ENCODE data around the gene DTHD1.

The DTHD1 gene

DNA sequence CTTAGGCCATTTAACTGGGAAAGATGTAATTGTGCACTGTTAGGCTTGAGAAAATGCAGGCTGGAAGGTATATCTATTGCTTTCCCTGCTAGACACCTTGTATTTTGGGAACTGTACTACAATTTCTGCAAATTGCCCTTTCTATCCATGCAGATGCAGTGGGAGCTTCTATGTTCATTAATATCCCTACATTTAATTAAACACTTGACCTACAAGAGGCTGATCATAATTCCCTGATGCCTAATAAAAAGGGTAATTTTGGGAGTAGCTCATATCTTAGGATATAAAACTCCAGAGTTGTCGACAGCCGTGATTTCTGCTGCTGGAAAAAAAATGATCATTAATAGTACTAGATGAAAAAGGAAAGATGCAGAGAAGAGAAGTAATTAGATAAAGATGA is 19.7 kb downstream of the DTHD1 start:
- Histone ChIP-seq H3K4me1 (ENCODE audit: control insufficient read depth in 1 of 2, insufficient read depth in 2 of 2, low read length in 2 of 2) (no peaks in the 10 kb centered on the region), H3K27ac (ENCODE audit: low read length) (no peak overlapping the region), H3K9me3 (ENCODE audit: control insufficient read depth in 1 of 2, low read length in 2 of 2) (no peaks in the 10 kb centered on the region), H3K27me3 (ENCODE audit: low read depth, low read length) (no peaks in the 10 kb centered on the region), H3K4me3 (ENCODE audit: low read depth in 1 of 2, low read length in 2 of 2) (no peak overlapping the region), H3K36me3 (ENCODE audit: control insufficient read depth in 1 of 2, insufficient read depth in 2 of 2, low read length in 2 of 2) (no peaks in the 10 kb centered on the region)

DNA sequence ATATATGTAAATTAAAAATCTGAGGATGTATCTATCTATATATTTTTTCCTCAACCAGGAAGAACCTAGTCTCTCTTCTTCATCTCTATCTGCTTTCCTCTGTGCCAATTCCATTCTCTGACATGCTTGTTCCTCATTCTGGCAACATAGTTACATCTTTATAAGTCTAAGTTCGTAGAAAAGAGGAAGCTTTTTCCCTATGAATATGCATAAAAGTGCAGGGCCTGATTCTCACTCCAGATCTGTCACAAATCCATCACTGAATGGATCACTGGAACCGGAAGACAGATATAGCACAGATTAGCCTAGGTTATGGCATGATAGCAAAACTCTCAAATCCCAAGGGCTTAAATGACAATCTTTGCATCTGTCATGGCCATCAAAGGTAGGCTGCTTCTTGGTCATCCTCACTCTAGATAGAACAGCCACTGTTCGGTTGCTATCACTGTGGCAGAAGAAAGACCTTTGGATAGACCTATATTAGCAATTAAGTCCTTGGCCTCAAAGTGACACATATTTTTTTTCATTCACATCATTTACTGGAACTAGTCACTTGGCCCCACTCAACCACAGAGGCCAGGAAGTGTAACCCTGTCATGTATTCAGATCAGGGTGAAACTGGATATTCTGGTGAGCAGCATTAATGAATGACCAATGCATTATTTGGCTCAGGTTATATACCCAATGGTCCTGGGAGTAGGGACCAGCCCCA is 22.2 kb downstream of the DTHD1 start:
- H3K9me3 ChIP-seq (ENCODE audit: control insufficient read depth in 1 of 2, low read length in 2 of 2) = no peaks in the 10 kb centered on the region
- no peaks in the 10 kb centered on the region for H3K4me1 ChIP-seq (ENCODE audit: control insufficient read depth in 1 of 2, insufficient read depth in 2 of 2, low read length in 2 of 2)
- H3K36me3 ChIP-seq (ENCODE audit: control insufficient read depth in 1 of 2, insufficient read depth in 2 of 2, low read length in 2 of 2) = no peaks in the 10 kb centered on the region
- no peaks in the 10 kb centered on the region for H3K27me3 ChIP-seq (ENCODE audit: low read depth, low read length)
- H3K4me3 ChIP-seq (ENCODE audit: low read depth in 1 of 2, low read length in 2 of 2) = no peak overlapping the region
- no peak overlapping the region for H3K27ac ChIP-seq (ENCODE audit: low read length)

DNA sequence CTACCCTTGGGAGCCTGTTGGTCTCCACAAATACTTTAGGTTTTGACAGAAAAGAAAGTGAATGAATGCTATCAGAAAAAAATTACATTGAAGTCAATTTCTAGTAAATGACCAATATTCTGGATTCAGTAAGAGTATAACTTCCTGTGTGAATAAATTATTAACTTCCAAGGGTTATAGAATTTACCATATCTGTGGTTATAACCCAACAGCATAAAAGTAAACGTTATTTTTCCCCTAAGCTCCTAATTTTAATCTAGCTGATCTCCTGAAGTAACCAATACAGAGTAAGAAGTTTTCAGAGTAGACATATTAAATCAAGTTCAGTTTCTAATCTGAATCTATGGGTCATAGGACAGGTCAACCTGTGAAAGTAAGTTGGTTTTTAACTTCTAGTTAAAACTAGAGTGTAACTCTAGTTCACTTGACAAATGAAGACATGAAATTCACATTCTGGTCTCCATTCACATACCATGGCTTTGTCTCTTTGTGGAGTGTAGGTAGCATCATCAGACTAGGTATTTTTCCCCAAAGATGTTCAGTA is 22.8 kb downstream of the DTHD1 start:
- no peaks in the 10 kb centered on the region for H3K27me3 ChIP-seq (ENCODE audit: low read depth, low read length)
- no peak overlapping the region for H3K4me3 ChIP-seq (ENCODE audit: low read depth in 1 of 2, low read length in 2 of 2)
- no peaks in the 10 kb centered on the region for H3K9me3 ChIP-seq (ENCODE audit: control insufficient read depth in 1 of 2, low read length in 2 of 2)
- no peak overlapping the region for H3K27ac ChIP-seq (ENCODE audit: low read length)
- H3K4me1 ChIP-seq (ENCODE audit: control insufficient read depth in 1 of 2, insufficient read depth in 2 of 2, low read length in 2 of 2) = no peaks in the 10 kb centered on the region
- H3K36me3 ChIP-seq (ENCODE audit: control insufficient read depth in 1 of 2, insufficient read depth in 2 of 2, low read length in 2 of 2) = no peaks in the 10 kb centered on the region

DNA sequence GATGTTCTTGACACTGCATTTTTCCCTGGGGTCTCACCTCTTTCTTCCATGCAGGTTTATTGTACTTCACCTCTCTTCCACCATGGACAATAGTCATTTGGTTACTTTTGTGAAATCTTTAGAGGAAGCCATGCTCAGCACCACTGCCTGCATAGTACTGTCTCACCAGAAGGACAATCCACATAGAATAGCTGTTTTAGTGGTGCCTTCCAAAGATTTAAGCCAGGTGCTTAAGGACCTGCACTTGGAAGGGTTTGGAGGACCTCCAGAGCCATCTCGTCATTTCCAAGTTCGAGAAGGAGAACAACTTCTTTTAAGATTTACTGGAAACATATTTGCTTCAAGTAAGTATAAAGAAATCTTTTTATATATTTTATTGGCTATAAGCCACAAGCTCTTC is 26.7 kb downstream of the DTHD1 start:
- Histone ChIP-seq H3K4me3 (ENCODE audit: low read depth in 1 of 2, low read length in 2 of 2) (no peak overlapping the region), H3K4me1 (ENCODE audit: control insufficient read depth in 1 of 2, insufficient read depth in 2 of 2, low read length in 2 of 2) (no peaks in the 10 kb centered on the region), H3K27ac (ENCODE audit: low read length) (no peak overlapping the region), H3K9me3 (ENCODE audit: control insufficient read depth in 1 of 2, low read length in 2 of 2) (no peaks in the 10 kb centered on the region), H3K27me3 (ENCODE audit: low read depth, low read length) (no peaks in the 10 kb centered on the region), H3K36me3 (ENCODE audit: control insufficient read depth in 1 of 2, insufficient read depth in 2 of 2, low read length in 2 of 2) (no peaks in the 10 kb centered on the region)

DNA sequence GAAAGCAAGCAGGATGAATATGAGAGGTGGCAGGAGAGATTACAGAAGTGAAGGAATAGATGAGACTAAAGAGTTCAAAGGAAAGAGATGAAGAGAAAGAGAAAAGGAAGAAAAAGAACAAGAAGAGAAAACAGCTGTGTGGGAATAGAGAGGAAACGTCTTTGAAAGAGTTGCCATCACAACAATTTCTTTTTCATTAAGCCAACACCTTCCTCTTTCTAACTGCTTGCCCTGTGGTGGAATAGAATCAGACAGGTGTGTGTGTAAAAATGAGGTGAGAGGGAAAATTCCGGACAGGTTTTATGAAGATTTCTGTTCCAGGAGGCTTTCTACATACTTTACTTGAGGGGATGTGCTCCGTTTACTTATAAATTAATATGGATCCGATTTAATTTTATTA is 28.8 kb downstream of the DTHD1 start:
- no peaks in the 10 kb centered on the region for H3K9me3 ChIP-seq (ENCODE audit: control insufficient read depth in 1 of 2, low read length in 2 of 2)
- H3K4me3 ChIP-seq (ENCODE audit: low read depth in 1 of 2, low read length in 2 of 2) = no peak overlapping the region
- no peaks in the 10 kb centered on the region for H3K27me3 ChIP-seq (ENCODE audit: low read depth, low read length)
- H3K27ac ChIP-seq (ENCODE audit: low read length) = no peak overlapping the region
- H3K4me1 ChIP-seq (ENCODE audit: control insufficient read depth in 1 of 2, insufficient read depth in 2 of 2, low read length in 2 of 2) = no peaks in the 10 kb centered on the region
- H3K36me3 ChIP-seq (ENCODE audit: control insufficient read depth in 1 of 2, insufficient read depth in 2 of 2, low read length in 2 of 2) = no peaks in the 10 kb centered on the region

DNA sequence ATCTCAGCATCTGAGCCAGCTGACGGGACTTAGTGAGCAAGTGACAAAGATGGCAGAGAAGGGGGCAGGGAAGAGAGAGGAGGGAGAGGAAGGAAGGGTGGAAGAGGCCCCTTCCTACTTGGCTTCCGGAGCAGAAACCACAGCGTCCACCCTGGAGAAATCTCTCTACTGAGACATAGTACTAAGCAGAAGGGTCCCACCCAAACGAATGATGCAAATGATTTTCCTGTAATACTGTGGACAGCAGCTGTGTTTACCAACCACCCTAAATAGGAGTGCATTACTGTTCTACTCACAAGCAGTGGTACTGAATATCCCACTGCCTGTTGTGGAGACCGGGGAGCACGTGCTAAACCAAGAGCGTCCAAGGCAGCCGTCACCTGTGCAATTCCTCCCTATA is 29.4 kb downstream of the DTHD1 start:
- Histone ChIP-seq H3K4me3 (ENCODE audit: low read depth in 1 of 2, low read length in 2 of 2) (no peak overlapping the region), H3K36me3 (ENCODE audit: control insufficient read depth in 1 of 2, insufficient read depth in 2 of 2, low read length in 2 of 2) (no peaks in the 10 kb centered on the region), H3K4me1 (ENCODE audit: control insufficient read depth in 1 of 2, insufficient read depth in 2 of 2, low read length in 2 of 2) (no peaks in the 10 kb centered on the region), H3K27ac (ENCODE audit: low read length) (no peak overlapping the region), H3K9me3 (ENCODE audit: control insufficient read depth in 1 of 2, low read length in 2 of 2) (no peaks in the 10 kb centered on the region), H3K27me3 (ENCODE audit: low read depth, low read length) (no peaks in the 10 kb centered on the region)

DNA sequence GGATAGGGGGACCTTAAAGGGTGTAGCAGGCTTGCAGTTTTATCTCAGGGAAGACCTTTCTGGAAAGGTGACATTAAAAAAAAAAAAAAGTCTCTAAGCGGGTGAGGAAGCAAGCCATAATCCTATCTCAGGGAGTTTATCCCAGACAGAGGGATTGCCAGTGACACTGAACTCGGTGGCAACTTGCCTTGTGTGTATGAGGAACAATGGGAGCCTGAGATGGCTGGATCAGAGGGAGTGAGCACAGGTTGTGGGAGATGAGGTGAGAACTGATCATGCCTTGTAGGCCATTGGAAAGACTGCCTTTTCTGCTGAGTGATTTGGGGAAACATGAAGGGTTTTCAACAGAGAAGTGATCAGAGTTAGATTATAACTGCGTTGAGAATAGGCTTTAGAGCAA is 31.1 kb downstream of the DTHD1 start:
- Histone ChIP-seq H3K9me3 (ENCODE audit: control insufficient read depth in 1 of 2, low read length in 2 of 2) (no peaks in the 10 kb centered on the region), H3K27me3 (ENCODE audit: low read depth, low read length) (no peaks in the 10 kb centered on the region), H3K27ac (ENCODE audit: low read length) (no peak overlapping the region), H3K4me1 (ENCODE audit: control insufficient read depth in 1 of 2, insufficient read depth in 2 of 2, low read length in 2 of 2) (no peaks in the 10 kb centered on the region), H3K36me3 (ENCODE audit: control insufficient read depth in 1 of 2, insufficient read depth in 2 of 2, low read length in 2 of 2) (no peaks in the 10 kb centered on the region), H3K4me3 (ENCODE audit: low read depth in 1 of 2, low read length in 2 of 2) (no peak overlapping the region)

DNA sequence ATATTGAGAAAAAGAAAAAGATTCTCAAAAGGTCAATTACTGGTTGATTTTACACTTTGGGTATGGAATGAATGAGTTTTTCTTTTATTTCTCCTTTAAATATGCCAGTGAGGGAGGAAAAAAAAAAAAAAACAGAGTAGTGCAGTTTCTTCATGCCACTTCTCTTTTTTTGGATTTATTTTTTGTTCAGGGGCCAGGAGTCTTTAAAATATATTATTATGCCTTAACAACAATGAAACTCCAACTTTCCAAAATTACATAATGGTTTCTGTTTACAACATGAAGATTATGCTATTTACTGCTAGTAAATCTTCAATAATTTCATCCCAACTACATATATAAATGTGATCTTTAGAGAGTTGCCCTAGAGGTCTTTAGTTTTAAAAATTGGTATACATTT is 31.9 kb downstream of the DTHD1 start:
- H3K4me1 ChIP-seq (ENCODE audit: control insufficient read depth in 1 of 2, insufficient read depth in 2 of 2, low read length in 2 of 2) = no peaks in the 10 kb centered on the region
- no peaks in the 10 kb centered on the region for H3K27me3 ChIP-seq (ENCODE audit: low read depth, low read length)

DNA sequence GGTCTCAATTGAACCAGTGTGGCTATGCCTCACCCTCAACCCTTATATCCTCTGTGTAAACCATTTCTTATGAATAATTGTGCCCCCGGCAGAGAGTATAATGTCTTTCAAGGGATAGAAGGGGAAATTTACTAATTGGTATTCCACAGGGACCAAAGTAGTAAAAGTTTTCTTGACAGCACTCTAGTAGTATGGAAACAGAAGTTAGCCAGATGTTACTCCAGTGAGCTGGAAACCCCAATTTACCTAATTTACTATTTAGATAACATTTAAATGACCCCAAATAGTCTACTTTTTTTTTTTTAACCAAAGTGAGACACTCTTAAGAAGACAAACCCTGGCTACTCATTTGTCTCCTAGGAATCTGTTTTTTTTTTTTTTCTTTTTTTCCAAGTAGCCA is 32.3 kb downstream of the DTHD1 start:
- Histone ChIP-seq H3K9me3 (ENCODE audit: control insufficient read depth in 1 of 2, low read length in 2 of 2) (no peaks in the 10 kb centered on the region), H3K4me1 (ENCODE audit: control insufficient read depth in 1 of 2, insufficient read depth in 2 of 2, low read length in 2 of 2) (no peaks in the 10 kb centered on the region), H3K4me3 (ENCODE audit: low read depth in 1 of 2, low read length in 2 of 2) (no peak overlapping the region), H3K27me3 (ENCODE audit: low read depth, low read length) (no peaks in the 10 kb centered on the region), H3K27ac (ENCODE audit: low read length) (no peak overlapping the region), H3K36me3 (ENCODE audit: control insufficient read depth in 1 of 2, insufficient read depth in 2 of 2, low read length in 2 of 2) (no peaks in the 10 kb centered on the region)

More for the DNA sequence above, 31.9 kb downstream of the DTHD1 start:
- no peak overlapping the region for H3K4me3 ChIP-seq (ENCODE audit: low read depth in 1 of 2, low read length in 2 of 2)
- H3K9me3 ChIP-seq (ENCODE audit: control insufficient read depth in 1 of 2, low read length in 2 of 2) = no peaks in the 10 kb centered on the region
- H3K36me3 ChIP-seq (ENCODE audit: control insufficient read depth in 1 of 2, insufficient read depth in 2 of 2, low read length in 2 of 2) = no peaks in the 10 kb centered on the region
- no peak overlapping the region for H3K27ac ChIP-seq (ENCODE audit: low read length)

DNA sequence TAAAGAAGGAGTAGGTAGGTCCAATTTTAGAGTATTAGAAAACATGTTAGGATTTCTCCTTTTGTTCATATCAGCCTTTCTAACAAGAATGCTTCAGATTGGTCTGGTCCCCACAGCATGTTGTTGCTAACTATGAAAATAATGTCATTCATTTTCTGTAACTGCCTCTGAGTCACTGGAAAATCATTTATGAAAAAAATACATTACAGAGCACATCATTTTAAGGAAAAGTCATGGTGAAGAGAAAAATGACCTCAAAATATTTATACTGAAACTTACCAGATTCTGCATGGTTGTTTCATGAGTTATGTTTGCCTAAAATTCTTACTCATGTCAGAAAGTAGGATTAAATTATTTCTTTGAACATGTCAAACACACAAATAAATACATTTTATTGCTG is 35.2 kb downstream of the DTHD1 start:
- H3K27ac ChIP-seq (ENCODE audit: low read length) = no peak overlapping the region
- no peak overlapping the region for H3K4me3 ChIP-seq (ENCODE audit: low read depth in 1 of 2, low read length in 2 of 2)
- no peaks in the 10 kb centered on the region for H3K4me1 ChIP-seq (ENCODE audit: control insufficient read depth in 1 of 2, insufficient read depth in 2 of 2, low read length in 2 of 2)
- H3K9me3 ChIP-seq (ENCODE audit: control insufficient read depth in 1 of 2, low read length in 2 of 2) = no peaks in the 10 kb centered on the region
- H3K27me3 ChIP-seq (ENCODE audit: low read depth, low read length) = no peaks in the 10 kb centered on the region
- H3K36me3 ChIP-seq (ENCODE audit: control insufficient read depth in 1 of 2, insufficient read depth in 2 of 2, low read length in 2 of 2) = no peaks in the 10 kb centered on the region

DNA sequence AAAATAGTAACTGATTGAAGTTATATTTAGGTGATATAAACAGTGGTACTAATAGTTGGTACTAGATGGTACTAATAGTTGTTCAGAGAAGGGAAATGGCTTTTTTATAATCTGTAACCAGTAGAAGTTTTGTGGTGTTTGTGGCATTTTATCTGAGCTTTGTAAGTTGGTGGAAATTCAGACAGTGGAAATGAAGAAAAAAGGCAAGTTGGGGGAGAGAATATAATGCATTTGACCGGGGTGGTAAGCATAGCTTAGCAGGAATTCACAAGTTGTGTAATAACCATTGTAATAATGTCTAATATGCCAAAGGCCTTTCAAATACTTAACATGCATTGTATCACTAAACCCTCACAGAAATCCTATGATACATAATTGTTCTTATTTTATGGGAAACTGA is 36.3 kb downstream of the DTHD1 start:
- Histone ChIP-seq H3K9me3 (ENCODE audit: control insufficient read depth in 1 of 2, low read length in 2 of 2) (no peaks in the 10 kb centered on the region), H3K27ac (ENCODE audit: low read length) (no peak overlapping the region)

More for the DNA sequence above, 36.3 kb downstream of the DTHD1 start:
- Histone ChIP-seq H3K36me3 (ENCODE audit: control insufficient read depth in 1 of 2, insufficient read depth in 2 of 2, low read length in 2 of 2) (no peaks in the 10 kb centered on the region), H3K4me1 (ENCODE audit: control insufficient read depth in 1 of 2, insufficient read depth in 2 of 2, low read length in 2 of 2) (no peaks in the 10 kb centered on the region), H3K4me3 (ENCODE audit: low read depth in 1 of 2, low read length in 2 of 2) (no peak overlapping the region), H3K27me3 (ENCODE audit: low read depth, low read length) (no peaks in the 10 kb centered on the region)
